GM12801 (cell line): ENCODE measurements around the gene CAMTA1.

ENCODE experiments used
- TF ChIP-seq, protein P1 (sequence below): IDR thresholded peaks from one replicate; pipeline ENCODE4 v1.5.1; 2011; ENCODE audit warnings: control low read depth; ENCODE audit not compliant: insufficient read length; ENCODE audit errors: extremely low read depth

Gene CAMTA1

DNA sequence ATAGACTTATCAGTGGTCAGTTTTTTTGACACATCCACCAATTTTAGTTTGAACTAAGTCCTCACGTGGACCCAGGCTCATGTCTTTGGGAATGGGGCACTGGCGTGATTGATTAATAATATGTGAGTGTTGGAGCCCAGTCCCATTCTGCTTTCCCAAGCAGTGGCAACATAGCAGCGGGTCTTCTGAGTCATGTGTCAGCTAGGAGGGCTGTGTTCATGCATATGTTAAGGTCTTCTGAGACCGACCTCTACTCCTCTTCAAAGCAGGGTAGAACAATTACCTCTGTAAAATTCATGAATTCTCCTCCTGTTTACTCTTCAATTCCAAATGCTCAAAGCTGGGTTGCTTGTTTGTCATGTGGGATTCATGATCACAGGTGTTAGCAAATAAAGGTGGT lies 291.3 kb downstream of the CAMTA1 start:
- TF ChIP-seq, protein P1, sequence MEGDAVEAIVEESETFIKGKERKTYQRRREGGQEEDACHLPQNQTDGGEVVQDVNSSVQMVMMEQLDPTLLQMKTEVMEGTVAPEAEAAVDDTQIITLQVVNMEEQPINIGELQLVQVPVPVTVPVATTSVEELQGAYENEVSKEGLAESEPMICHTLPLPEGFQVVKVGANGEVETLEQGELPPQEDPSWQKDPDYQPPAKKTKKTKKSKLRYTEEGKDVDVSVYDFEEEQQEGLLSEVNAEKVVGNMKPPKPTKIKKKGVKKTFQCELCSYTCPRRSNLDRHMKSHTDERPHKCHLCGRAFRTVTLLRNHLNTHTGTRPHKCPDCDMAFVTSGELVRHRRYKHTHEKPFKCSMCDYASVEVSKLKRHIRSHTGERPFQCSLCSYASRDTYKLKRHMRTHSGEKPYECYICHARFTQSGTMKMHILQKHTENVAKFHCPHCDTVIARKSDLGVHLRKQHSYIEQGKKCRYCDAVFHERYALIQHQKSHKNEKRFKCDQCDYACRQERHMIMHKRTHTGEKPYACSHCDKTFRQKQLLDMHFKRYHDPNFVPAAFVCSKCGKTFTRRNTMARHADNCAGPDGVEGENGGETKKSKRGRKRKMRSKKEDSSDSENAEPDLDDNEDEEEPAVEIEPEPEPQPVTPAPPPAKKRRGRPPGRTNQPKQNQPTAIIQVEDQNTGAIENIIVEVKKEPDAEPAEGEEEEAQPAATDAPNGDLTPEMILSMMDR: no peak

DNA sequence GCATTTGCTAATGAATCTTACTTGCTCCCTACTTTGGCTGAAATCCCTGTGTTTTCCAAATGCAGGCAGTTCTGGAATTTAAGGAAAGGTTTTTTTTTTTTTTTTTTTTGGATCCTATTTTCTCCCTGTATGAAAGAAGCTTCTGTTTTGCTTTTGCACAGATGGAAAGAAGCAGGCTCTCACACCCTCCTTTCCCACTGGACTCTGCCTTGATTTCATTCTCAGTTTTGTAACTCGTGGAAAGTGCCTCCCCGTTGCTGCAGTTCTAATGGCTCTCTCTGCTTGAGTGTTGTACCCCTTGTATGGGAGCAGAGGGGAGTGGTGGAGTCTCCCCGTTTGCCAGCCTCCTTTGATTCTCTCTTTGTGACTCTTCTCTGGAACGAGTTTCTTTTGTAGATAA lies 291.9 kb downstream of the CAMTA1 start:
- TF ChIP-seq, protein P1: no peak

DNA sequence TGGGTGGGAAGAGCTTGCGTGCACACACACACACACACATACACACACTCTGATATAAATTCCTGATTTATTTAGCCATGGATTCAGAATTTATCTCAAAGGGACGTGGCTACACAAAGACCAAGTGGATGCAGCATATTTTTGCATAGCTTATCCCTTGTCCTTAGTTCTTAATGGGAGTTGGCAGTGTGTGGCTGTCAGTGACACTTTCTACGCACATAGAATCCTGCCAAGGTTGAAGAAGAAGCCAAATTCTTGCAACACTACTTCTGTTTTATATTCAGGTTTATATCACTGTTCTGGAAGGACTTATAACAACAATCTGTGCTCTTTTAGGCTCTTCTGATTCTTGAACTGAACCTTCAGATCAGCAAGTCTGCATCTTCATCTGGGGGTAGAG lies 292.7 kb downstream of the CAMTA1 start:
- TF ChIP-seq, protein P1: no peak

DNA sequence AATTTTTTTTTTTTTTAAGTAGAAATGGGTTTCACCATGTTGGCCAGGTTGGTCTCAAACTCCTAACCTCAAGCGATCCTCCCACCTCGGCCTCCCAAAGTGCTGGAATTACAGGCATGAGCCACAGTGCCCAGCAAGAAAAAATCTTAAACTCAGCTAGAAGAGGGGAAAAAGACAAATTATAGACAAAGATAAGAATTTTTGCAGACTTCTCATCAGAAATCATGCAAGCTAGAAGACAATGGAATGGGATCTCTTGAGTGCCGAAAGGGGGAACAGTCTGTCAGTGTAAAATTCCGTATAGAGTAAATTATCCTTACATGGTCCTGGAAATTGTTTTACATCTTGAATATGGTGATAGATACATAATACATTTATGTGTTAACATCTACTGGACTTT lies 294.4 kb downstream of the CAMTA1 start:
- TF ChIP-seq, protein P1: no peak

DNA sequence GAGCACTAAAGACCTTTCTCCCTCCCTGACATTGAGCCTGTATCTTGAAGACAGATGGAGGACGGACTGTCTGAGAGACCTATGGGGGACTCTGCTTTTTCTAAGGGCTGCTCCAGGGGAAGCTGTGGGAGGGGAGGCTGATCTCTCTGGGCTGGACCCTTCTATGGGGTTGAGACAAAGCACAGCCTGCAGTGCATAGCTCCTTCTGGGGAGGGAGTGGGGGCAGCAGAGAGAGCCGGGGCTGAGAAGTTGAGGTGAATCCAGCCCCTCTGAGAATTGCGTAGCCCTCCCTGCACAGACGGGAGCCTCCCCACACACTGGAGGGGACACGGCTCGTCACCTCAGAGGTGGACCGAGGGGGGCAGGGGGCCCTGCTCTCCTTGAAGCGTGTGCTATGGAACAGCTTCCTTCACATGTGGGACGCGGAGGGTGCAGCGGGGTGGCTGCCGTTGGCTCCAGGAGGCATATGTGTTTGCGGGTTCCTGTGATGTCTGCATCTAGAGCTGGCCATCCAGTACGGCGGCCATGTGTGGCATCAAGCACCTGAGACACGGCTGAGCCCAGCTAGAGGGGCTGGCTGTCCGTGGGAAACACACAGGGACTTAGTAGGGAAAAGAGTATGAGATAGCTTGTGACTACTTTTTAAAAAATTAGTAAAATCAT lies 299.1 kb downstream of the CAMTA1 start:
- TF ChIP-seq, protein P1: no peak

DNA sequence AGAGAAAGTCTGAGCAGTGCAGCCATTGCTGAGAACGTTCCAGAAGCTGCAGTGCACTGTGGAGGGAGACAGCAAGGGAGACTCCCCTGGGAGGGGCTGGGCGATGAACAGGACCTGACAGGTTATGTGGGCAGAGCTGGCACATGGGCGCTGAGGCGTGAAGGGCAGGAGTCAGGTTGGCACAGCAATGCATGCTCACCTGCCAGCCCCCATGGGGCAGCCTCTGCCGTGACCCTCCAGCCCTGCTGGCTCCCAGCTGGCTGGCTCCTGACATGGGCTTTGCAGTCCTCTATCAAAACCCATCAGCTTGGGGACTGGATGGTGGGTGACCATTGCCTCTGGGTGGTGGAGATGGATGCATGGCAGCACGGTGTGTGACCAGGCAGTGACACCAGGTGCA lies 300.3 kb downstream of the CAMTA1 start:
- TF ChIP-seq, protein P1: no peak

DNA sequence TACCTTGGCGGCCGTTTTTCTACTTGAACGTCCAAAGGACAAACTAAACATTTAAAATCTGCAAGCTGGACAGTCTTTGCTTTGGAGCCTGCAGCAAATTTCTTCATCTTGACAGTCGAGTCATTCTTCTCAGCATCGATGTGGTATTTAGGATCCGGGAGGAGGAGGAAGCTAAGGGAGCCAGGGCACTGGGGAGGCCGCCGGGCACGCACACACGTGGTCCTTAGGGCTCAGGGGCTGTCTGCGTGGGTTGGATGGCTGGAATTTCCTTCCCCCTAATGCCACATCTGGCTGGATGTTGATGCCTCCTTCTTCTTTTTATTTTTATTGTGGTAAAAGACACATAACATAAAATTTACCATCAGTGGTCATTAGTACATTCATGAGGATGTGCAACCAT lies 300.9 kb downstream of the CAMTA1 start:
- TF ChIP-seq, protein P1: no peak

DNA sequence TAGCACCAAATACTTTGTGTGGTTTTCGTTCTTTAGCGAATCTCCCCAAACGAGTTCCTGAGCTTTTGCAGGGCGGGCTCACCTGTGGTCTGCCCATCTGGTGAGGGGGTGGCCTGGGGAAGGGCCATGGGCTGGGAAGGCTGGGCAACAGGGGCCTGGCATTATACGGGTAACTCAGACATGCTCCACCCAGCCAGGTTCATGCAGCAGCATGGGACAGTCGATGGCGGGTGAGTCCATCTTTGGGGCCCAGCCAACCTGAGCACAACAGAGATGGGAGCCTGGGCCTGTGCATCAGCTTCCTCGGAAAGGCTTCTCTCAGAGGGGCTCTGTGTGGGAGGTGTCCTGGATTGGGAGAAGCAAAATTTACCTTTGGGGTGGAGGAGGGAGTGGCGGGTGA lies 302.6 kb downstream of the CAMTA1 start:
- TF ChIP-seq, protein P1: no peak
